Measurements from ENCODE around the gene IL15.

GRCh38 chr4:141610365-141610764 lies 26.0 kb upstream of the IL15 start:
- TF ChIP-seq FOXM1 (IDR thresholded peaks at IDR 0.05; ENCODE audit: borderline replicate concordance, low read depth), result no peak
- no peak for TF ChIP-seq TCF12 (IDR thresholded peaks at IDR 0.05; ENCODE audit: low read depth)
- no peak for TF ChIP-seq TEAD4 (IDR thresholded peaks at IDR 0.05)
- TF ChIP-seq TAF1 (IDR thresholded peaks at IDR 0.05; ENCODE audit: low read depth), result no peak
- TF ChIP-seq MAX (IDR thresholded peaks at IDR 0.05), result no peak
